H54 (cell line): ENCODE data around the gene SMAD7.

Experiments used
- DNase-seq: peaks from one replicate; pipeline ENCODE4 v3.0.0; 2011; ENCODE audit warnings: low spot score, mixed read lengths; ENCODE audit not compliant: insufficient read length
- FAIRE-seq: peaks from 3 replicates; lab custom pipeline; 2011; peaks lifted over from hg19 to GRCh38; lab: Jason Lieb, UNC
- POLR2A ChIP-seq: IDR thresholded peaks from 2 replicates; pipeline ENCODE4 v1.6.1; 2011; ENCODE audit warnings: low read depth, mild to moderate bottlenecking, low read length

The SMAD7 gene

GRCh38 chr18:48885266-48885923 lies 65.4 kb downstream of the SMAD7 start:
- no peak for TF ChIP-seq POLR2A
- DNase-seq = no peak
- no peak for FAIRE-seq

- DNase-seq = no peak
- no peak for FAIRE-seq
- no peak for TF ChIP-seq POLR2A
Observed at GRCh38 chr18:48884771-48885170, 66.0 kb downstream of the SMAD7 start.

- TF ChIP-seq POLR2A = no peak
- FAIRE-seq (no peak), DNase-seq (no peak)
Observed at GRCh38 chr18:48884306-48884705, 66.5 kb downstream of the SMAD7 start.

GRCh38 chr18:48882379-48882778 lies 68.4 kb downstream of the SMAD7 start:
- no peak for DNase-seq
- TF ChIP-seq POLR2A = no peak
- no peak for FAIRE-seq

- no peak for TF ChIP-seq POLR2A
- DNase-seq = no peak
- no peak for FAIRE-seq
Observed at GRCh38 chr18:48880931-48881330, 69.8 kb downstream of the SMAD7 start.

GRCh38 chr18:48879008-48879431 lies 71.7 kb downstream of the SMAD7 start:
- DNase-seq (no peak), FAIRE-seq (no peak)
- TF ChIP-seq POLR2A = no peak

GRCh38 chr18:48878471-48878870 lies 72.3 kb downstream of the SMAD7 start:
- no peak for FAIRE-seq
- no peak for TF ChIP-seq POLR2A
- DNase-seq = no peak

- TF ChIP-seq POLR2A = no peak
- DNase-seq (no peak), FAIRE-seq (no peak)
Observed at GRCh38 chr18:48877941-48878340, 72.8 kb downstream of the SMAD7 start.

- TF ChIP-seq POLR2A = no peak
- DNase-seq (no peak), FAIRE-seq (no peak)
Observed at GRCh38 chr18:48876590-48876989, 74.2 kb downstream of the SMAD7 start.

GRCh38 chr18:48875942-48876511 lies 74.7 kb downstream of the SMAD7 start:
- TF ChIP-seq POLR2A = no peak
- FAIRE-seq (no peak), DNase-seq (no peak)

GRCh38 chr18:48875314-48875941 lies 75.3 kb downstream of the SMAD7 start:
- TF ChIP-seq POLR2A = no peak
- no peak for DNase-seq
- no peak for FAIRE-seq

- TF ChIP-seq POLR2A = no peak
- FAIRE-seq (no peak), DNase-seq (no peak)
Observed at GRCh38 chr18:48874701-48875162, 76.0 kb downstream of the SMAD7 start.

- FAIRE-seq (no peak), DNase-seq (no peak)
- TF ChIP-seq POLR2A = no peak
Observed at GRCh38 chr18:48874233-48874632, 76.5 kb downstream of the SMAD7 start.
